ENCODE measurements around the gene RAP1GAP.
"Not testable (repeated sequence)": the region's sequence is repeated elsewhere in the genome, so short reads cannot be mapped to it uniquely, and the experiment has no call there.

The RAP1GAP gene

DNA sequence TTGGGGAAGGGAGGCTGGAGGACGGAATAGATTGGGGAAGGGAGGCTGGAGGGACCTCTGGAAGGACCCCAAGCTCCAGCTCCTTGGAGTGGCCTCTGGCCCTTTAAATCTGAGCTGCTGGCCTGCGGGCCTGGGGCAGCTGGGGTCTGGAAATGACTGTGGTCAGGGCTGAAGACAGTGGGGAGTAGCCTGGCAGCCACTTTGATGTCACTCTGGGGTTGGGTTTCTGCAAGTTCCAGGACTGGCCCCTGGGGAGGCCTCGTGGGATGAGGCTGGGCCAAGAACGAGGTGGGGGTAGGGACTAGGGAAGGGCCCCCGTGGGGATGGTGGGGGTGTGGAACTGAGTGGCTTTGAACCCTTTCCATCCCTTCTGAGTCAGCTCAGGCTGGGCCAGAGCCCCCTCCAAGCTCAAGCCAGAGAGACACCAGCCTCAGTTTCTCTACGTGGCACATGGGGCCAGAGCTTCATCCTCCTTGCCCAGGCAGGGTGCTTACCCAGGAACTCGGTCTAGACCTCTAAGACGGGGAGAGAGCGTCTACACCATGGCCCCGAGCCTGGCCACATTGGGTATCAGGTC is 100.3 kb downstream of the RAP1GAP start:
- TF ChIP-seq, protein P1, sequence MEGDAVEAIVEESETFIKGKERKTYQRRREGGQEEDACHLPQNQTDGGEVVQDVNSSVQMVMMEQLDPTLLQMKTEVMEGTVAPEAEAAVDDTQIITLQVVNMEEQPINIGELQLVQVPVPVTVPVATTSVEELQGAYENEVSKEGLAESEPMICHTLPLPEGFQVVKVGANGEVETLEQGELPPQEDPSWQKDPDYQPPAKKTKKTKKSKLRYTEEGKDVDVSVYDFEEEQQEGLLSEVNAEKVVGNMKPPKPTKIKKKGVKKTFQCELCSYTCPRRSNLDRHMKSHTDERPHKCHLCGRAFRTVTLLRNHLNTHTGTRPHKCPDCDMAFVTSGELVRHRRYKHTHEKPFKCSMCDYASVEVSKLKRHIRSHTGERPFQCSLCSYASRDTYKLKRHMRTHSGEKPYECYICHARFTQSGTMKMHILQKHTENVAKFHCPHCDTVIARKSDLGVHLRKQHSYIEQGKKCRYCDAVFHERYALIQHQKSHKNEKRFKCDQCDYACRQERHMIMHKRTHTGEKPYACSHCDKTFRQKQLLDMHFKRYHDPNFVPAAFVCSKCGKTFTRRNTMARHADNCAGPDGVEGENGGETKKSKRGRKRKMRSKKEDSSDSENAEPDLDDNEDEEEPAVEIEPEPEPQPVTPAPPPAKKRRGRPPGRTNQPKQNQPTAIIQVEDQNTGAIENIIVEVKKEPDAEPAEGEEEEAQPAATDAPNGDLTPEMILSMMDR (IDR thresholded peaks at IDR 0.05; ENCODE audit: low read depth, low read length) = no peak
- no peak for DNase-seq (ENCODE audit: extremely low read depth, low read depth)

DNA sequence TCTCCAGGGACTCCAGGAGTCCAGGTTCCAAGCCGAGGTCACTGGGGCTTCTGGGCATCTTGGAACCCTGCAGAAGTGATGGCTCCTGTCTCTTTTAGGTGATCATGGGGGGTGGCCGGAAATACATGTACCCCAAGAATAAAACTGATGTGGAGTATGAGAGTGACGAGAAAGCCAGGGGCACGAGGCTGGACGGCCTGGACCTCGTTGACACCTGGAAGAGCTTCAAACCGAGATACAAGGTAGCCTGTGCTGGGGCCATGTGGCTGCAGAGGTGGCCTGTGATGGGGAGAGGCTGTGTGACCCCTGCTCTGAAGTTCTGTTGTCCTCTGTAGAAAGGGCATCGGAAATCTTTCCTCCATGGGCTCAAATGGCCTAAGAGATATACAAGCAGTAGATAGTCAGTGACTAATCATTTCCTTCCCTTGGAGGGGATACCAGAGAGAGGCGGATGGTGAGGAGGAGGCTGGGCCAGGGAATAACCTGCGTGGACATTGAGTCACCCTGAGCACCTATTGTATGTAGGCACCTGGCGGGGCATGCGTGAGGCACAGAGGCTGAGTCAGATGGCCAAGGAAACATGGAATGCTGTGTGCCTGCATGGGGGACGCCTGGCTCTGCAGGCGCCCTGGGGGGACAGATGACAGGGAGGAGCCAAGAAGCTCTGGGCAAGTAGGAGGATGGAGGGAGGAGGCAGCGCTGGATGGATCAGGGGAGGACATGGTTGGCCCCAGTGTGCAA is 101.0 kb downstream of the RAP1GAP start:
- no peak for DNase-seq (ENCODE audit: extremely low read depth, low read depth)
- TF ChIP-seq, protein P1 (IDR thresholded peaks at IDR 0.05; ENCODE audit: low read depth, low read length) = no peak

DNA sequence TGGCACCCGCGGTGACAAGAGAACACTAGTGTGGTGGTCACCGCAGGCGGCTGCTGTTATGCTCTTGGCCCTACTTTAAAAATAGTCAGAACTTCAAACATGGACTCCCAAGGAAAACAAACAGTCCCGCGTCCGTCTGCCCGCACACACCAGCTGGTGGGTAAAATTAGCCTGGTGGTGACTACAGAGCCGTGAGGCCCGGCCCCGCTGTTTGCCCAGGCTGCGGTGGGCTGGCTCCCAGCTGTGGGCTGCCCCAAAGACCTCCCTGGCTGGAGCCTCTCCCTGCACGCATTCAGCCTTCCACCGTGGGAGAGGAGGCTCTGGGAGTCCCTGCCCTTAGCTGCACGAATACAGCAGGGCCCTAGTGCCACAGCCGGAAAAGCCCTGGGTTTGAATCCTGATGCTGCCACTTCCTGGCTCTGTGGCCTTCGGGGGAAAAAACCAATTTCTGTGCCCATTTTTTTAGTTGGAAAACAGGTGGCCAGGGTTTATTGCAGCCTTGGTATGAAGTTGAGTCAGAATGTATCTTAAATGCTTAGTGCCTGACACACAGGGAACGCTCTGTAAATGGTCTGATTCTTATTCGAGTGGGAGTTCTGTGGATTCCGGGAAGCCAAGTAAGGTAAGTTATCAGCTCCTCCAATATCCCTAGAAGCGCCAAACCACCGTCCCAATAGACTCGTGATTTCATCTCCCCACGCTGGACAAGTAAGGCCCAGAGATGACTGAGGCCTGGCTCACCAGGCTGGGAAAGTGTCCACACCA is 101.7 kb downstream of the RAP1GAP start:
- TF ChIP-seq, protein P1 (IDR thresholded peaks at IDR 0.05; ENCODE audit: low read depth, low read length) = no peak
- DNase-seq (ENCODE audit: extremely low read depth, low read depth) = no peak

DNA sequence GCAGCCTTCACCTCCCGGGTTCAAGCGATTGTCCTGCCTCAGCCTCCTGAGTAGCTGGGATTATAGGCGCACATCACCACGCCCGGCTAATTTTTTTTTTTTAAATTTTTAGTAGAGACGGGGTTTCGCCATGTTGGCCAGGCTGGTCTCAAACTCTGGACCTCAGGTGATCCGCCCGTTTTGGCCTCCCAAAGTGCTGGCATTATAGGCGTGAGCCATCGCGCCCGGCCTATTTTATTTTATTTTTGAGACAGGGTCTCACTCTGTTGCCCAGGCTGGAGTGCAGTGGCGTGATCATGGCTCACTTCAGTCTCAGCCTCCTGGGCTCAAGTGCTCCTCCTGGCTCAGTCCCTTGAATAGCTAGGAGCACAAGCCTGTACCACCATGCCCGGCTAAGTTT is 102.8 kb downstream of the RAP1GAP start:
- DNase-seq (ENCODE audit: extremely low read depth, low read depth) = not testable (repeated sequence)

DNA sequence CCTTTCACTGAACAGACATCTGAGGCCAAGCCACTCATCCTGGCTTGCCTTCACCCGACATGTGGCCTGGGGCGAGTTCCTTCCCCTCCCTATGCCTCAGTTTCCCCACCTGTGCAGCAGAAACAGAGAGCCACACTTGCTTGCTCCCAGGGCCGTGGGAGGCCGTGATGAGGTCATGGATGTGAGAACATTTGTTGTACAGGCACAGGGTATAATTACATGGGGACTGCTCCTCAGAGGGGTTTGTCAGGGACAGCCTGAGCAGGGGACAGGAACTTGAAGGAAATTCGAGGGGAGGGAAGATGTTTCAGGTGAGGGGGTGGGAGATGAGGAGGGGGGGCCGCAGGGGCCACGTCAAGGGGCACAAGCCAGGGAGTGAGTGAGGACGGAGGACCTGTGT is 103.9 kb downstream of the RAP1GAP start:
- TF ChIP-seq, protein P1 (IDR thresholded peaks at IDR 0.05; ENCODE audit: low read depth, low read length) = no peak

DNA sequence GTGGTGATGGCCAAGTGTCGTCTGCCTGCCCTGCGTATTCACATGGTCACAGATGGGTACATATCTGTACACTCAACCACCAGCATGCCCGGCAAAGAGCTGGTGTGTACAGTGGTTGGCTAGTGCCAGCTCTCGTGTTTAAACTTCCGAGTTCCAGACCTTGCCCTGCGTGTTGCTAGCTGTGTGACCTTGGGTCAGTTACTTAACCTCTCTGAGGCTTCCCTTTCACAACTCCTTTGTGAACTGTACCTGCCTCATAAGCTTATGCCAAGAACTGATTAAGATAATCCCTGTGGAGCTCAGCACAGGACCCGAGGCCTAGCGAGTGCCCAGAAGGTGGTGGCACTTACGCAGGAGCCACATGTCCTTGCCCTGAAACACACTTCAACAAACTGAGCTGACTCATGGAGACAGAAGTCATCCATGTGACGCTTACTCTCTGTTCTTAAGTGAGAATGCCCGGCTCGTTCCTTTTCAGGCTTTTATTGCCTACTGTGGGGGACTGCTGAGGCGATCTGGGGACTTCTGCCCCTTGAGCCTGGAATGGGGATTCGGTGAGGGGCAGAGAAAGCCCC is 104.5 kb downstream of the RAP1GAP start:
- no peak for DNase-seq (ENCODE audit: extremely low read depth, low read depth)
- TF ChIP-seq, protein P1 (IDR thresholded peaks at IDR 0.05; ENCODE audit: low read depth, low read length) = no peak

More for the DNA sequence above, 103.9 kb downstream of the RAP1GAP start:
- no peak for DNase-seq (ENCODE audit: extremely low read depth, low read depth)

DNA sequence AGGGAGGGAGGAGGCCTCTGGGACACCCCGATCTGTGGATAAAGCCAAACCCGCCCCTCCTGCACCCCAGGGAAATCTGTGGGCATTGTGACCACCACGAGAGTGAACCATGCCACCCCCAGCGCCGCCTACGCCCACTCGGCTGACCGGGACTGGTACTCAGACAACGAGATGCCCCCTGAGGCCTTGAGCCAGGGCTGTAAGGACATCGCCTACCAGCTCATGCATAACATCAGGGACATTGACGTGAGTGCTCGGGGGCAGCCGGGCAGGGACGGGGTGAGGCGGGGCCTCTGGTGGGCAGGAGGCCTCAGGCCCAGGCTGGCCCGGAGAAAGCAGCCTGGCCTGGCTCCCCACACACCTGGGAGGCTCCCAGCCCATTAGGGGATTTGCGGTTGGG is 105.2 kb downstream of the RAP1GAP start:
- TF ChIP-seq, protein P1 (IDR thresholded peaks at IDR 0.05; ENCODE audit: low read depth, low read length) = no peak
- no peak for DNase-seq (ENCODE audit: extremely low read depth, low read depth)

Data from AG09319 (cell line).